Uterus (tissue), 2 donors: ENCODE results near the gene UBP1.

ENCODE experiments used
- POLR2A ChIP-seq, 2 donors: fragments of 450-650 bp; IDR thresholded peaks; one replicate each; pipeline ENCODE4 v1.6.1; 2016; ENCODE audit warnings: antibody characterized with exemption in 2 of 2, mild to moderate bottlenecking in 1 of 2, moderate library complexity in 1 of 2
- TF ChIP-seq, protein P1 (sequence below), 4 experiments: fragments of 200-600 bp in 2 of 4; fragments of 450-650 bp in 2 of 4; sonication (generic) in 2 of 4; IDR thresholded peaks; one replicate each; pipeline ENCODE4 v1.5.1; 2016 to 2019; ENCODE audit warnings: antibody characterized with exemption in 4 of 4, mild to moderate bottlenecking in 2 of 4, moderate library complexity in 1 of 4

DNA sequence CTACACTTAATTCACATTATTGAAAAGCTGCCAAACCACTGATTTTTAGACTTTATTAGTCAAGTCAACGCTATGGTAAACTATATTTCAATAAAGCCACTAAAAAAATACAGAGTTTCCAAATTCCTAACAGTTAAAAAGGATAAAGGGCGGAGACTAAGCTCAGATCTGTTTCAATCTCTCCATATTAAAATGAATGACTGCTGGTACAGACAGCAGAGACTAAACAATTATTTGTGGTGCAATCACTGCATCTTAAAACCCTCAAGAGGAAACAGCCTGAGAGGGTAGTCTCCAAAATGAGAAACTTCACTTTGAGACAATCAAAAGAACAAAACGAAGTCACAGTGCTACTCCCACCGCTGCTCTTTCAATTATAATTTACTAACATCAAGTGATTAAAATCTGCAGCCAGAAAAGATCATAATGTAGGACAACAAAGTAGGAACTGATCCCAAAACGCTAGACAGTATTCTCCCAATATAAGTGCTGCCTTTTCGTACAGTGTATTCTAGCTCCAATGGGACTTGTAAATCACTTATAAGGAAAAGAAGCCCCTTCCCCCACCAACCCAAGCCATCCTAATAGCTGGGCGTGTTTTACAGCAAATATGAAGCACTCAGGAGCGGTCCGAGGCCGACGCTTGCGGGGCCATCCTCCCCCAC lies 1.2 kb downstream of the UBP1 start:
- TF ChIP-seq, protein P1, sequence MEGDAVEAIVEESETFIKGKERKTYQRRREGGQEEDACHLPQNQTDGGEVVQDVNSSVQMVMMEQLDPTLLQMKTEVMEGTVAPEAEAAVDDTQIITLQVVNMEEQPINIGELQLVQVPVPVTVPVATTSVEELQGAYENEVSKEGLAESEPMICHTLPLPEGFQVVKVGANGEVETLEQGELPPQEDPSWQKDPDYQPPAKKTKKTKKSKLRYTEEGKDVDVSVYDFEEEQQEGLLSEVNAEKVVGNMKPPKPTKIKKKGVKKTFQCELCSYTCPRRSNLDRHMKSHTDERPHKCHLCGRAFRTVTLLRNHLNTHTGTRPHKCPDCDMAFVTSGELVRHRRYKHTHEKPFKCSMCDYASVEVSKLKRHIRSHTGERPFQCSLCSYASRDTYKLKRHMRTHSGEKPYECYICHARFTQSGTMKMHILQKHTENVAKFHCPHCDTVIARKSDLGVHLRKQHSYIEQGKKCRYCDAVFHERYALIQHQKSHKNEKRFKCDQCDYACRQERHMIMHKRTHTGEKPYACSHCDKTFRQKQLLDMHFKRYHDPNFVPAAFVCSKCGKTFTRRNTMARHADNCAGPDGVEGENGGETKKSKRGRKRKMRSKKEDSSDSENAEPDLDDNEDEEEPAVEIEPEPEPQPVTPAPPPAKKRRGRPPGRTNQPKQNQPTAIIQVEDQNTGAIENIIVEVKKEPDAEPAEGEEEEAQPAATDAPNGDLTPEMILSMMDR (IDR thresholded peaks at IDR 0.05) = no peak
- no peak for TF ChIP-seq POLR2A (IDR thresholded peaks at IDR 0.05)
